PC-9 (cell line): Measurements from ENCODE around the gene ADARB2.

Experiments used
- CTCF ChIP-seq: fragments of 200-600 bp; sonication (generic); conservative IDR thresholded peaks from 2 replicates; pipeline ENCODE4 v1.6.1; 2017; ENCODE audit warnings: mixed run types, antibody characterized with exemption, mild to moderate bottlenecking, moderate library complexity
- EZH2 ChIP-seq: fragments of 200-600 bp; sonication (generic); IDR thresholded peaks from 2 replicates; pipeline ENCODE4 v1.8.0; 2017; ENCODE audit warnings: antibody characterized with exemption, low read depth

- no peak for TF ChIP-seq CTCF
- TF ChIP-seq EZH2 = no peak
Observed at GRCh38 chr10:1297566-1298301, 439.6 kb downstream of the ADARB2 start.
